ENCODE results near the gene FIZ1.

Gene FIZ1

DNA sequence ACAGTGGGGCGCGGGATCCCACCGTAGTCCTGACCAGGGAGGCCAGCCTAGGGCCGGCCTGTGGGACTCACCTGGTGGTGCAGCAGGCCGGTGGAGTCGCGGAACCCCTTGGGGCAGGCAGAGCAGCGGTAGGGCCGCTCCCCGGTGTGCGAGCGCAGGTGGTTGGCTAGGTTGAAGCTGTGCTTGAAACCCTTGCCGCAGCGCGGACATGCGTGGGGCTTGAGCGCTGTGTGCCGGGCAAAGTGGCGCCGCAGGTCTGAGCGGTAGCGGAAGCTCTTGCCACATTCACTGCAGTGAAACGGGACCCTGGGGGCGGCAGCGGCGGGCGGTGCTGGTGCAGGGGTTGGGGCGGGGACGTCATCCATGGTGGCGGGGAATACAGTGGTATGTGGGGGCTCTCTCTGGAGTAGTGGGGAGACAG, 1.8 kb downstream of the FIZ1 start:
- H3K9me3 ChIP-seq (ENCODE audit: insufficient read depth, low read length) = no peaks in the 10 kb centered on the region
- H3K4me1 ChIP-seq (ENCODE audit: insufficient read depth, insufficient read length) = no peaks in the 10 kb centered on the region
- DNase-seq (ENCODE audit: low read depth, low spot score) = no peak
- no peak for TF ChIP-seq SUZ12 (IDR thresholded peaks at IDR 0.05; ENCODE audit: extremely low read depth, insufficient read depth, insufficient read length)
- TF ChIP-seq YY1 (IDR thresholded peaks at IDR 0.05; ENCODE audit: insufficient read depth, insufficient read length) = no peak
- TF ChIP-seq ZNF274 (IDR thresholded peaks at IDR 0.05; ENCODE audit: low read depth, low read length) = no peak
- no peak overlapping the region for H3K4me3 ChIP-seq (ENCODE audit: insufficient read length, low read depth)
- H3K36me3 ChIP-seq (ENCODE audit: insufficient read depth, insufficient read length, low read length) = peaks cover 40% of the 10 kb centered on the region
- H3K27me3 ChIP-seq (ENCODE audit: insufficient read depth, insufficient read length) = no peaks in the 10 kb centered on the region
- H3K9ac ChIP-seq (ENCODE audit: insufficient read length, low read depth) = no peak overlapping the region

DNA sequence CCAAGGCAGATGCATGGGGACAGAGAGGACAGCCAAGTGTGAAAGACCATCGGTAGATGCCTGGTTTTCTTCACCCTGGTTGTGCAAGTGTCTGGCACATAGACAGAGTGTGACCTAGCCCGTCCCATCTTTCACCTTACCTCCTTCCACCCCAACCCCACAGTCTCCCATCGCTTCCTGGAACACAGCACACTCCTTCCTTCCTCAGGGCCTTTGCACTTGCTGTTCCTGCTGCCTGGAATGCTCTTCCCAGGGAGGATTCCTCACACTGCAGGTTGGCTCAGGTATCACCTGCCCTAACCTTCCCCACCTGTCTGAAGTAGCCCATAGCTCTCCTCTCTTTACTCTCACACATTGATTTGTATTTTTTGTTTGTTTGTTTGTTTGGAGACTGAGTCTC, 3.0 kb downstream of the FIZ1 start:
- no peak for DNase-seq (ENCODE audit: low read depth, low spot score)
- Histone ChIP-seq H3K4me3 (ENCODE audit: insufficient read length, low read depth) (no peak overlapping the region), H3K9ac (ENCODE audit: insufficient read length, low read depth) (no peak overlapping the region), H3K4me1 (ENCODE audit: insufficient read depth, insufficient read length) (no peaks in the 10 kb centered on the region), H3K27me3 (ENCODE audit: insufficient read depth, insufficient read length) (no peaks in the 10 kb centered on the region), H3K9me3 (ENCODE audit: insufficient read depth, low read length) (no peaks in the 10 kb centered on the region), H3K36me3 (ENCODE audit: insufficient read depth, insufficient read length, low read length) (peaks cover 47% of the 10 kb centered on the region)
- TF ChIP-seq SUZ12 (IDR thresholded peaks at IDR 0.05; ENCODE audit: extremely low read depth, insufficient read depth, insufficient read length) = no peak
- TF ChIP-seq ZNF274 (IDR thresholded peaks at IDR 0.05; ENCODE audit: low read depth, low read length) = no peak
- TF ChIP-seq YY1 (IDR thresholded peaks at IDR 0.05; ENCODE audit: insufficient read depth, insufficient read length) = no peak

DNA sequence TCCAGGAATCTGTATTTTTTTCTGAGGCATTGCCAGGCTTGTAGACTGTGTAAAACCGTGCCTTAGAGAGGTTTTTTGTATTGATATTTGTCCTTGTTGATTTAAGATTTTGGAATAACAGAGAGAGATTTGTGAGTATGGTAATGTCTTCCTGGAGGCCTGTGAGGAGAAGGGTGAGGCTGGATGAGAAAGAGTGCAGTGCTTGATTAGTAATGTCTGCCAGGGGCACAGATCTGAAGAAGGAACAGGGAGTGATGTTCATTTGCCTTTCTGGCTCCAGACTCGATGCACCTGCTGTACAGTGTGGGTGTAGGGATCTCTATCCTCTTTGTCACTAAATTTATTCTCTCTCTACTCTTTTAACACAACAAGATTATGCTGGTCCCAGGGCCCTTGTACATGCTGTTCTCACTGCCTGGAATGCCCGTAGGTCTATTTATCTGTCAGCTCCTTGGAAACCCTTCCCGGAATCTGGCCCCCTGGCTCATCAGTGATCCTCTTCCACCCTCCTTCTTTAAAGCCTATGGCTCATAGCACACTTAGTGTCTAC, 4.2 kb downstream of the FIZ1 start:
- peaks cover 47% of the 10 kb centered on the region for H3K36me3 ChIP-seq (ENCODE audit: insufficient read depth, insufficient read length, low read length)
- no peaks in the 10 kb centered on the region for H3K27me3 ChIP-seq (ENCODE audit: insufficient read depth, insufficient read length)
- H3K4me1 ChIP-seq (ENCODE audit: insufficient read depth, insufficient read length) = peaks cover 1% of the 10 kb centered on the region
- no peaks in the 10 kb centered on the region for H3K9me3 ChIP-seq (ENCODE audit: insufficient read depth, low read length)
- TF ChIP-seq ZNF274 (IDR thresholded peaks at IDR 0.05; ENCODE audit: low read depth, low read length) (no peak), SUZ12 (IDR thresholded peaks at IDR 0.05; ENCODE audit: extremely low read depth, insufficient read depth, insufficient read length) (no peak), YY1 (IDR thresholded peaks at IDR 0.05; ENCODE audit: insufficient read depth, insufficient read length) (no peak)
- DNase-seq (ENCODE audit: low read depth, low spot score) = no peak
- no peak overlapping the region for H3K4me3 ChIP-seq (ENCODE audit: insufficient read length, low read depth)
- no peak overlapping the region for H3K9ac ChIP-seq (ENCODE audit: insufficient read length, low read depth)

DNA sequence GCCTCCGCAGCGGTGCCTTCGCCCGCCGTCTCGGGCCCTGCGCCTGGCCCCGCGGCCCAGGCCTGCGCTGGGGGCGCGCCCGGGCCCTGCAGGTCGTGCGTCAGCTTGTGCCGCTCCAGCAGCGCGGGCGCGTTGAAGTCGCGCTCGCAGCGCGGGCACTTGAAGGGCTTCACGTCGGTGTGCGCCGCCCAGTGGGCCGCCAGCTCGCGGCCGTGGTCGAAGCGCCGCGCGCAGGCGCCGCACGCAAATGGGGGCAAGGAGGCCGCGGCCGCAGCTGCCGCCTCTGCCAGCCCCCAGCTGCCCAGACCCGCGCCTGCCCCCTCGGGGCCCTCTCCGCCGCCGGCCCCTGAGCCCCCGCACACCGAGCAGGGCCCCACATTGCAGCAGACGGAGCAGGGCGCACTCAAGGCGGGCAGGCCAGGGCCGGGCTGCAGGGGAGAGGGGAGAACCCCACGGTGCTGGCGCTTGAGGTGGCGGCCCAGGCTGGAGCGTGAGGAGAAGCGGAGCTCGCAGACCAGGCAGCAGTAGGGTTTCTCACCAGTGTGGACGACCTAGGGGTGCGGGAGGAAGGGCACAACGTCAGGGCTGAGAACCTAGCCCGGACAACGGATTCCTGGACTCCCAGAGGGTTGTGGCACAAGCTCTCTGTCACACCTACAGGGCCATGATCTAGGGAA, 6.1 kb downstream of the FIZ1 start:
- H3K27me3 ChIP-seq (ENCODE audit: insufficient read depth, insufficient read length) = no peaks in the 10 kb centered on the region
- H3K9me3 ChIP-seq (ENCODE audit: insufficient read depth, low read length) = no peaks in the 10 kb centered on the region
- H3K9ac ChIP-seq (ENCODE audit: insufficient read length, low read depth) = no peak overlapping the region
- TF ChIP-seq YY1 (IDR thresholded peaks at IDR 0.05; ENCODE audit: insufficient read depth, insufficient read length) (no peak), SUZ12 (IDR thresholded peaks at IDR 0.05; ENCODE audit: extremely low read depth, insufficient read depth, insufficient read length) (no peak), ZNF274 (IDR thresholded peaks at IDR 0.05; ENCODE audit: low read depth, low read length) (no peak)
- peaks cover 47% of the 10 kb centered on the region for H3K36me3 ChIP-seq (ENCODE audit: insufficient read depth, insufficient read length, low read length)
- DNase-seq (ENCODE audit: low read depth, low spot score) = no peak
- H3K4me1 ChIP-seq (ENCODE audit: insufficient read depth, insufficient read length) = peaks cover 4% of the 10 kb centered on the region
- no peak overlapping the region for H3K4me3 ChIP-seq (ENCODE audit: insufficient read length, low read depth)

DNA sequence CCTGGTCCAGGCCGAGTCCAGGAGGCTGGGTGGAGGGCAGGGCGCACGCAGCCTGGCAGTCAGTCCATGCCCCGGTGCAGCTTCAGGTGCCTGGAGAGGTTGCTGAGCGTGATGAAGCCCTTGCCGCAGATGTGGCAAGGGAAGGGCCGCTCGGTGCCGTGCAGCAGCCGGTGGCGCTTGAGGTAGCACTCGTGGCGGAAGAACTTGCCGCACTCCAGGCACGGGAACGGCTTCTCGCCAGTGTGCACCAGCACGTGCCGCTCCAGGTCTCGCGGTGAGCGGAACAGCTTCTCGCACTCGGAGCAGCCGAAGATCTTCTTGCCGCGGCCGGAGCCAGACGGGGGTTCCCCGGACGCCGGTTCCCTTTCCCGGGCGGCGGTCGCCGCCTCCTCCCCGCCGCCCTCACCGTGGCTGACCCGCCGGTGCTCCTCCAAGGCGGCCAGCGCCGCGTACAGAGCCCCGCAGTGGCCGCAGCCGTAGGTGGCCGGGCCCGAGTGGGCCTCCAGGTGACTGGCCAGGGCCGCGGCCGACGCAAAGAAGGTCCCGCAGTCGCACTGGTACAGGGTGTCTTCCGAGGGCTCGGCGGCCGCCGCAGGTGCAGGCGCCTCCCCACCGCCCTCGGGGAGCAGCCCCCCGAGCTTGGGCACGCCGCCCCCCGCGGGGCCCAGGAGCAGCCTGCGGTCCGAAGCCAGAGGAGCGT, 6.8 kb downstream of the FIZ1 start:
- no peak overlapping the region for H3K4me3 ChIP-seq (ENCODE audit: insufficient read length, low read depth)
- H3K9ac ChIP-seq (ENCODE audit: insufficient read length, low read depth) = no peak overlapping the region
- no peak for DNase-seq (ENCODE audit: low read depth, low spot score)
- H3K27me3 ChIP-seq (ENCODE audit: insufficient read depth, insufficient read length) = no peaks in the 10 kb centered on the region
- peaks cover 40% of the 10 kb centered on the region for H3K36me3 ChIP-seq (ENCODE audit: insufficient read depth, insufficient read length, low read length)
- TF ChIP-seq SUZ12 (IDR thresholded peaks at IDR 0.05; ENCODE audit: extremely low read depth, insufficient read depth, insufficient read length) = no peak
- TF ChIP-seq ZNF274 (IDR thresholded peaks at IDR 0.05; ENCODE audit: low read depth, low read length) = no peak
- TF ChIP-seq YY1 (IDR thresholded peaks at IDR 0.05; ENCODE audit: insufficient read depth, insufficient read length) = no peak
- peaks cover 4% of the 10 kb centered on the region for H3K4me1 ChIP-seq (ENCODE audit: insufficient read depth, insufficient read length)
- H3K9me3 ChIP-seq (ENCODE audit: insufficient read depth, low read length) = no peaks in the 10 kb centered on the region

DNA sequence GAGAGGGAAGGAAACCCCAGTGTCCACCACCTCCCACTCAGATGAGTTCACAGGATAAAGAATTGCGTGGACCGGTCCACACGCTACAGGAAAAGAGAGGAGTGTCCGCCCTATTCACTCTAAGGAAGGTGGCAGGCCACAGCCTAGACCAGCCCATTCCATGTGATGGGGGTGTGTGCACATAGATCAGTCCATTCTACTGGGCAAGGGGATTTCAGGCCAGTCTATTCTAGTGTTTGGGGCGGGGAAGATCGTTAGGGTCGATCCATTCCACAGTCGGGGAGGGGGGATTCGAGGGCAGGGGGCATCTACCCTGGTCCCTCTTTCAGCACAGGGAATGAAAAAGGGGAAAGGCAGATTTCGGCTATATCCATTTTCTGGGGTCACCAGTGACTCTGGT, 7.8 kb downstream of the FIZ1 start:
- H3K9me3 ChIP-seq (ENCODE audit: insufficient read depth, low read length) = no peaks in the 10 kb centered on the region
- DNase-seq (ENCODE audit: low read depth, low spot score) = no peak
- no peak for TF ChIP-seq ZNF274 (IDR thresholded peaks at IDR 0.05; ENCODE audit: low read depth, low read length)
- no peak for TF ChIP-seq YY1 (IDR thresholded peaks at IDR 0.05; ENCODE audit: insufficient read depth, insufficient read length)
- no peak for TF ChIP-seq SUZ12 (IDR thresholded peaks at IDR 0.05; ENCODE audit: extremely low read depth, insufficient read depth, insufficient read length)
- no peak overlapping the region for H3K4me3 ChIP-seq (ENCODE audit: insufficient read length, low read depth)
- H3K4me1 ChIP-seq (ENCODE audit: insufficient read depth, insufficient read length) = peaks cover 4% of the 10 kb centered on the region
- peaks cover 36% of the 10 kb centered on the region for H3K36me3 ChIP-seq (ENCODE audit: insufficient read depth, insufficient read length, low read length)
- no peak overlapping the region for H3K9ac ChIP-seq (ENCODE audit: insufficient read length, low read depth)
- no peaks in the 10 kb centered on the region for H3K27me3 ChIP-seq (ENCODE audit: insufficient read depth, insufficient read length)

DNA sequence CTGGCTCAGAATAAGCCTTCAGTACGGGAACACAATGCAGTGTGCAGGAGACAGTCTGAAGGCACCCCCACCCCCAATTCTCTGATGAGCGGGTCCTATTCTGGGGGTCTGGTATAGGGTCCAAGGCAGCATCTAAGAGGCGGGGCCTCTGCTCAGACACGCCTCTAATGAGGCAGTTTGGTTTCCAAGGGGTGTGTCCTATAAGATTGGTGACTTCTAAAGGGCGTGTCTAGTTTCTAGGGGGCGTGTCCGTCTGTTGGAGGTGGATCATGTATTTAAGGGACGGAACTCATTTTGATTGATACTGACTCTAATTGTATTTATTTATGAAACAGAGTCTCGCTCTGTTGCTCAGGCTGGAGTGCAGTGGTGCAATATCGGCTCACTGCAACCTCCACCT, 8.7 kb downstream of the FIZ1 start:
- Histone ChIP-seq H3K9me3 (ENCODE audit: insufficient read depth, low read length) (no peaks in the 10 kb centered on the region), H3K27me3 (ENCODE audit: insufficient read depth, insufficient read length) (no peaks in the 10 kb centered on the region), H3K4me3 (ENCODE audit: insufficient read length, low read depth) (no peak overlapping the region), H3K36me3 (ENCODE audit: insufficient read depth, insufficient read length, low read length) (peaks cover 27% of the 10 kb centered on the region), H3K4me1 (ENCODE audit: insufficient read depth, insufficient read length) (peaks cover 4% of the 10 kb centered on the region), H3K9ac (ENCODE audit: insufficient read length, low read depth) (no peak overlapping the region)
- DNase-seq (ENCODE audit: low read depth, low spot score) = no peak
- no peak for TF ChIP-seq YY1 (IDR thresholded peaks at IDR 0.05; ENCODE audit: insufficient read depth, insufficient read length)
- TF ChIP-seq SUZ12 (IDR thresholded peaks at IDR 0.05; ENCODE audit: extremely low read depth, insufficient read depth, insufficient read length) = no peak
- no peak for TF ChIP-seq ZNF274 (IDR thresholded peaks at IDR 0.05; ENCODE audit: low read depth, low read length)

Measured in NT2/D1 (cell line).